ENCODE measurements around the gene CCDC188.

CCDC188 gene

GRCh38 chr22:20132686-20133246 is 18.1 kb downstream of the CCDC188 start:
- no peak for DNase-seq (ENCODE audit: low read depth in 2 of 2)

- DNase-seq (ENCODE audit: low read depth in 2 of 2), result no peak
Measured at GRCh38 chr22:20131859-20132685, 18.8 kb downstream of the CCDC188 start.

- peak in 1 of 2 donors; percentile 56 for DNase-seq (ENCODE audit: low read depth in 2 of 2)
Measured at GRCh38 chr22:20131597-20131858, 19.3 kb downstream of the CCDC188 start, which contains the start of gene ZDHHC8. ZDHHC8 (plus strand) TSS chr22:20131804; CDS start chr22:20131948, 144 bp downstream.

- peak; percentile 59 to 79 for DNase-seq (ENCODE audit: low read depth in 2 of 2)
Measured at GRCh38 chr22:20130731-20131596, 19.9 kb downstream of the CCDC188 start.

- DNase-seq (ENCODE audit: low read depth in 2 of 2), result no peak
Measured at GRCh38 chr22:20130319-20130718, 20.5 kb downstream of the CCDC188 start.

GRCh38 chr22:20129747-20130014 is 21.2 kb downstream of the CCDC188 start:
- no peak for DNase-seq (ENCODE audit: low read depth in 2 of 2)

- DNase-seq (ENCODE audit: low read depth in 2 of 2), result peak; percentile 25 to 34
Measured at GRCh38 chr22:20128902-20129746, 21.7 kb downstream of the CCDC188 start.

GRCh38 chr22:20128619-20128901 is 22.3 kb downstream of the CCDC188 start:
- no peak for DNase-seq (ENCODE audit: low read depth in 2 of 2)

- DNase-seq (ENCODE audit: low read depth in 2 of 2), result no peak
Measured at GRCh38 chr22:20127869-20128618, 22.8 kb downstream of the CCDC188 start.

GRCh38 chr22:20127318-20127868 is 23.5 kb downstream of the CCDC188 start:
- DNase-seq (ENCODE audit: low read depth in 2 of 2), result no peak

GRCh38 chr22:20126284-20127029 is 24.4 kb downstream of the CCDC188 start:
- DNase-seq (ENCODE audit: low read depth in 2 of 2), result no peak

GRCh38 chr22:20125201-20126174 is 25.4 kb downstream of the CCDC188 start:
- no peak for DNase-seq (ENCODE audit: low read depth in 2 of 2)

GRCh38 chr22:20124083-20124787 is 26.6 kb downstream of the CCDC188 start:
- no peak for DNase-seq (ENCODE audit: low read depth in 2 of 2)

- no peak for DNase-seq (ENCODE audit: low read depth in 2 of 2)
Measured at GRCh38 chr22:20123366-20124082, 27.3 kb downstream of the CCDC188 start.

- DNase-seq (ENCODE audit: low read depth in 2 of 2), result no peak
Measured at GRCh38 chr22:20121856-20122415, 28.9 kb downstream of the CCDC188 start.

GRCh38 chr22:20118300-20119020 is 32.4 kb downstream of the CCDC188 start:
- DNase-seq (ENCODE audit: low read depth in 2 of 2), result no peak

All from stimulated activated CD8-positive, alpha-beta memory T cell treated with anti-CD3 and anti-CD28 coated beads, Interleukin-7, amount 100 ng/mL, for 4 hours (primary cell).